Measurements from ENCODE around the gene FGFR3. TPM values are rescaled to one million over a fixed set of nuclear protein-coding genes. Genes with fewer than 3 reads are reported as not detected.

FGFR3 gene
- polyA plus RNA-seq, 3 donors: 59.6 to 73.9 (median 62.8) TPM

GRCh38 chr4:1856943-1857699 lies 64.0 kb downstream of the FGFR3 start:
- DNase-seq (ENCODE audit: low read depth in 3 of 3, low spot score in 2 of 3): no peak

GRCh38 chr4:1857931-1858330 lies 64.8 kb downstream of the FGFR3 start:
- DNase-seq (ENCODE audit: low read depth in 3 of 3, low spot score in 2 of 3): no peak

Other genes starting within 250 kb of the FGFR3 start
- gene FAM53A, start 109.0 kb upstream of the FGFR3 start, polyA plus RNA-seq (ENCODE audit: insufficient read length in 3 of 3): 1 to 10 TPM; 1.1 to 1.7 (median 1.3) TPM
- 10 to 100 TPM; 95.6 to 98.5 (median 97.9) TPM for gene SLBP, start 81.0 kb upstream of the FGFR3 start, polyA plus RNA-seq (ENCODE audit: insufficient read length in 3 of 3)
- 10 to 100 TPM; 33.2 to 37.1 (median 34.2) TPM for gene TMEM129, start 72.0 kb upstream of the FGFR3 start, polyA plus RNA-seq (ENCODE audit: insufficient read length in 3 of 3)
- 10 to 100 TPM; 36.5 to 40.9 (median 39.8) TPM for gene TACC3, start 71.8 kb upstream of the FGFR3 start, polyA plus RNA-seq (ENCODE audit: insufficient read length in 3 of 3)
- gene LETM1, start 62.9 kb downstream of the FGFR3 start, polyA plus RNA-seq (ENCODE audit: insufficient read length in 3 of 3): 10 to 100 TPM; 18.2 to 19.8 (median 18.6) TPM
- 10 to 100 TPM; 73.8 to 76.6 (median 75.5) TPM for gene NSD2, start 78.1 kb downstream of the FGFR3 start, polyA plus RNA-seq (ENCODE audit: insufficient read length in 3 of 3)
- 10 to 100 TPM; 23.7 to 25.8 (median 24.4) TPM for gene NELFA, start 215.7 kb downstream of the FGFR3 start, polyA plus RNA-seq (ENCODE audit: insufficient read length in 3 of 3)